Measurements from ENCODE around the gene MVP.

DNA sequence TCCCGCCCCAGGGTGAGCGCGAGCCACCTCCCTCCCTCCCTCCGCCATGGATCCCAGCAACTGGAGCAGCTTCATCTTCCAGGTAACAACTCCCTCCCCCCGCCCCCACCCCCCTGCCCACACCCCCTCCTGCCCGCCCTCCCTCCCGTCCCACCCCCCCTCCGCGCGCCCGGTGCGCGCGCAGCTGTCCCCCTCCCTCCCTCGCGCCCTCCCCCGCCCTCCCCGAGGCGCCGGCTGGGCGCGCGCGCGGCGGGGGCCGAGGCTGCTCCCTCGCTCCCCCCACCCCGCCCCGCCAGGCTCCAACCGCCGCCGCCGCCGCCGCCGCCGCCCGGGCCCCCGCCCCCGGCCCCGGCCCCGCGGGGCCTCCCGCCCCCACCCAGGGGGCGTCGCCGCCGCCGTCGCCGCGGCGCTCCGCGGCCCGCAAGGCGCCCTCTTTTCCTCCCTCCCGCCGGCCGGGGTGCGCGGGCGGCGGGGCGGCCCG is 14.1 kb upstream of the MVP start, which contains the start of gene MAZ:
- TF ChIP-seq, protein P1, sequence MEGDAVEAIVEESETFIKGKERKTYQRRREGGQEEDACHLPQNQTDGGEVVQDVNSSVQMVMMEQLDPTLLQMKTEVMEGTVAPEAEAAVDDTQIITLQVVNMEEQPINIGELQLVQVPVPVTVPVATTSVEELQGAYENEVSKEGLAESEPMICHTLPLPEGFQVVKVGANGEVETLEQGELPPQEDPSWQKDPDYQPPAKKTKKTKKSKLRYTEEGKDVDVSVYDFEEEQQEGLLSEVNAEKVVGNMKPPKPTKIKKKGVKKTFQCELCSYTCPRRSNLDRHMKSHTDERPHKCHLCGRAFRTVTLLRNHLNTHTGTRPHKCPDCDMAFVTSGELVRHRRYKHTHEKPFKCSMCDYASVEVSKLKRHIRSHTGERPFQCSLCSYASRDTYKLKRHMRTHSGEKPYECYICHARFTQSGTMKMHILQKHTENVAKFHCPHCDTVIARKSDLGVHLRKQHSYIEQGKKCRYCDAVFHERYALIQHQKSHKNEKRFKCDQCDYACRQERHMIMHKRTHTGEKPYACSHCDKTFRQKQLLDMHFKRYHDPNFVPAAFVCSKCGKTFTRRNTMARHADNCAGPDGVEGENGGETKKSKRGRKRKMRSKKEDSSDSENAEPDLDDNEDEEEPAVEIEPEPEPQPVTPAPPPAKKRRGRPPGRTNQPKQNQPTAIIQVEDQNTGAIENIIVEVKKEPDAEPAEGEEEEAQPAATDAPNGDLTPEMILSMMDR (conservative IDR thresholded peaks at IDR 0.05; ENCODE audit: low read length), result no peak
- no peak for TF ChIP-seq EZH2phosphoT487 (IDR thresholded peaks at IDR 0.05; ENCODE audit: borderline replicate concordance, low read depth, low read length)

Data from OCI-LY7 (cell line).